Cerebellar nuclear complex (tissue), 1 donor: ENCODE measurements around the gene KYNU.
"Not testable (repeated sequence)": the region's sequence is repeated elsewhere in the genome, so short reads cannot be mapped to it uniquely, and the experiment has no call there.

Experiments used
- DNase-seq, 2 experiments: peaks; one replicate each; lab custom pipeline; 2025; lab: John Stamatoyannopoulos, UW

Gene KYNU

GRCh38 chr2:142871396-142871795 is 6.1 kb upstream of the KYNU start:
- DNase-seq: no peak

GRCh38 chr2:142872882-142873724 is 4.4 kb upstream of the KYNU start:
- no peak for DNase-seq

GRCh38 chr2:142873831-142874287 is 3.6 kb upstream of the KYNU start:
- DNase-seq: no peak

GRCh38 chr2:142874293-142874814 is 3.1 kb upstream of the KYNU start:
- no peak for DNase-seq

GRCh38 chr2:142875010-142875409 is 2.5 kb upstream of the KYNU start:
- DNase-seq: no peak

GRCh38 chr2:142875652-142876051 is 1.8 kb upstream of the KYNU start:
- DNase-seq: no peak

GRCh38 chr2:142876423-142876822 is 1.0 kb upstream of the KYNU start:
- no peak for DNase-seq

- DNase-seq: no peak
Observed at GRCh38 chr2:142878031-142878678, 691 bp downstream of the KYNU start.

- no peak for DNase-seq
Observed at GRCh38 chr2:142879151-142879550, 1.7 kb downstream of the KYNU start.

- no peak for DNase-seq
Observed at GRCh38 chr2:142880279-142880678, 2.8 kb downstream of the KYNU start.

- no peak for DNase-seq
Observed at GRCh38 chr2:142881619-142882018, 4.2 kb downstream of the KYNU start.

- DNase-seq: not testable (repeated sequence)
Observed at GRCh38 chr2:142882500-142882899, 5.0 kb downstream of the KYNU start.

- no peak for DNase-seq
Observed at GRCh38 chr2:142883526-142883925, 6.1 kb downstream of the KYNU start.

GRCh38 chr2:142885543-142885942 is 8.1 kb downstream of the KYNU start:
- DNase-seq: no peak

GRCh38 chr2:142892715-142893114 is 15.3 kb downstream of the KYNU start:
- no peak for DNase-seq

- no peak for DNase-seq
Observed at GRCh38 chr2:142893241-142893640, 15.8 kb downstream of the KYNU start.

- DNase-seq: no peak
Observed at GRCh38 chr2:142897807-142898206, 20.3 kb downstream of the KYNU start.

- DNase-seq: not testable (repeated sequence)
Observed at GRCh38 chr2:142900327-142900726, 22.9 kb downstream of the KYNU start.

GRCh38 chr2:142901780-142902179 is 24.3 kb downstream of the KYNU start:
- DNase-seq: no peak

- not testable (repeated sequence) for DNase-seq
Observed at GRCh38 chr2:142903726-142904125, 26.3 kb downstream of the KYNU start.

GRCh38 chr2:142907653-142908052 is 30.2 kb downstream of the KYNU start:
- no peak for DNase-seq

GRCh38 chr2:142914507-142915313 is 37.2 kb downstream of the KYNU start:
- no peak for DNase-seq
